ENCODE measurements around the gene SVIL. TPM values are rescaled to one million over a fixed set of nuclear protein-coding genes. Genes with fewer than 3 reads are reported as not detected.

The SVIL gene
- total RNA-seq, 1 experiment from 2014 or later, result 15.3 TPM

DNA sequence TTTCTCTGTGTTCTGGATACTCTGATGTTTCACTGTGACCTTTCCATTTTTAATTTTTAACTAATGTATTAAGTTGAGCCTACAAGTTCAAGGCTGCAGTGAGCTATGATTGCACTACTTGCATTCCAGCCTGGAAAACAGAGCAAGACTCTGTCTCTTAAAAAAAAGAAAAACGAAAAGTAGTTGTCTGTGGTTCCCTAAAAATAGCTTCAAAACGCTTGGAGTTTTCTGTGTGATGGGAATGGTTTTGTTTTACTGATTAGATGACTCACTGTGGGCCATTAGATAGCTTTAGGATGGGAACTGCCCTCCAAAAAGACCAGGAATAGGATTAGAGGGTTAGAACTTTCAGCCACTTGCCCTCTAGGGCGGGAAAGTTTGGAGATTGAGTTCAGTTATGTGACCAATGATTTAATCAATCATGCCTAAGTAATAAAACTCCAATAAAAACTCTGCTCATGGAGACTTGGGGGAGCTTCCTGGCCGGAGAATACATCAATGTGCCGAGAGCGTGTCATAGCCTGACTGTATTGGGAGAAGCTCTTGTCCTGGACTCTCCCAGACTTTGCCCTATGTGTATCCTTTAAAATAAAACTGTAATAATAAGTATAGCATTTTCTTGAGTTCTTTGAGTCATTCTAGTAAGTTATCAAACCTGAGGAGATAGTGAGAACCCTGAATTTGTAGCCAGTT lies 198.8 kb downstream of the SVIL start:
- no peak overlapping the region for H3K9ac ChIP-seq (ENCODE audit: extremely low read depth, insufficient read length, low read length)

More for the DNA sequence above, 198.8 kb downstream of the SVIL start:
- Histone ChIP-seq H2BK120ac (ENCODE audit: low read depth, low read length, poor library complexity, severe bottlenecking) (no peak overlapping the region), H3K79me1 (ENCODE audit: insufficient read depth, low read depth, low read length, poor library complexity, severe bottlenecking) (no peaks in the 10 kb centered on the region), H2AFZ (ENCODE audit: low read length) (no peak overlapping the region), H3K27me3 (ENCODE audit: insufficient read depth, low read length) (no peaks in the 10 kb centered on the region), H2AK5ac (ENCODE audit: insufficient read length, low read length) (no peak overlapping the region), H3K4me2 (ENCODE audit: insufficient read depth, insufficient read length, low read length) (no peak overlapping the region), H3K56ac (ENCODE audit: insufficient read length, low read depth, low read length) (no peak overlapping the region), H4K5ac (ENCODE audit: insufficient read length, low read depth, low read length) (no peak overlapping the region), H3K14ac (ENCODE audit: insufficient read depth, low read length) (no peak overlapping the region), H2BK12ac (ENCODE audit: insufficient read length, low read depth, low read length) (no peak overlapping the region), H2BK15ac (ENCODE audit: low read depth, low read length) (no peak overlapping the region), H3K23ac (ENCODE audit: insufficient read length, low read depth, low read length) (no peak overlapping the region), H2BK20ac (ENCODE audit: low read depth, low read length, poor library complexity, severe bottlenecking) (no peak overlapping the region), H3K27ac (ENCODE audit: insufficient read length, low read depth, low read length) (no peak overlapping the region), H3K9me3 (ENCODE audit: control insufficient read depth, low read depth, low read length) (peaks cover 8% of the 10 kb centered on the region), H3T11ph (ENCODE audit: low read length) (no peak overlapping the region), H3K18ac (ENCODE audit: insufficient read length, low read depth, low read length) (no peak overlapping the region), H4K8ac (replicated peaks; ENCODE audit: insufficient read length, low read depth, low read length) (no peak overlapping the region), H3K4me1 (ENCODE audit: insufficient read depth, low read length) (no peaks in the 10 kb centered on the region), H2BK5ac (ENCODE audit: insufficient read length, low read length) (no peak overlapping the region), H4K20me1 (ENCODE audit: control insufficient read depth, insufficient read depth, insufficient read length) (no peaks in the 10 kb centered on the region), H3K79me2 (ENCODE audit: insufficient read depth, low read length) (no peaks in the 10 kb centered on the region), H3K23me2 (ENCODE audit: insufficient read length, low read depth, low read length, poor library complexity, severe bottlenecking) (no peaks in the 10 kb centered on the region), H3K4ac (ENCODE audit: low read depth, low read length) (no peak overlapping the region), H4K91ac (ENCODE audit: insufficient read length, low read depth, low read length) (no peak overlapping the region)
- peaks cover 3 to 33% of the 10 kb centered on the region in 2 experiments; a peak in 3 of 4 replicates for H3K4me1 Mint-ChIP-seq
- no CpG with 5 or more reads among the region's 6 CpGs for WGBS (ENCODE audit: extremely low coverage, insufficient read length, low lambda C conversion rate)
- no peak overlapping the region; a peak in 1 of 7 replicates for H3K27ac Mint-ChIP-seq
- TF ChIP-seq, protein P1, sequence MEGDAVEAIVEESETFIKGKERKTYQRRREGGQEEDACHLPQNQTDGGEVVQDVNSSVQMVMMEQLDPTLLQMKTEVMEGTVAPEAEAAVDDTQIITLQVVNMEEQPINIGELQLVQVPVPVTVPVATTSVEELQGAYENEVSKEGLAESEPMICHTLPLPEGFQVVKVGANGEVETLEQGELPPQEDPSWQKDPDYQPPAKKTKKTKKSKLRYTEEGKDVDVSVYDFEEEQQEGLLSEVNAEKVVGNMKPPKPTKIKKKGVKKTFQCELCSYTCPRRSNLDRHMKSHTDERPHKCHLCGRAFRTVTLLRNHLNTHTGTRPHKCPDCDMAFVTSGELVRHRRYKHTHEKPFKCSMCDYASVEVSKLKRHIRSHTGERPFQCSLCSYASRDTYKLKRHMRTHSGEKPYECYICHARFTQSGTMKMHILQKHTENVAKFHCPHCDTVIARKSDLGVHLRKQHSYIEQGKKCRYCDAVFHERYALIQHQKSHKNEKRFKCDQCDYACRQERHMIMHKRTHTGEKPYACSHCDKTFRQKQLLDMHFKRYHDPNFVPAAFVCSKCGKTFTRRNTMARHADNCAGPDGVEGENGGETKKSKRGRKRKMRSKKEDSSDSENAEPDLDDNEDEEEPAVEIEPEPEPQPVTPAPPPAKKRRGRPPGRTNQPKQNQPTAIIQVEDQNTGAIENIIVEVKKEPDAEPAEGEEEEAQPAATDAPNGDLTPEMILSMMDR (conservative IDR thresholded peaks at IDR 0.05), result no peak
- no peak overlapping the region for H3K4me3 Mint-ChIP-seq
- H3K36me3 Mint-ChIP-seq (ENCODE audit: insufficient read depth in 1 of 3, low read depth in 3 of 3), result peaks cover 4 to 25% (median 4%) of the 10 kb centered on the region in 3 experiments; a peak in 6 of 7 replicates
- no peaks in the 10 kb centered on the region for H3K27me3 Mint-ChIP-seq (ENCODE audit: low read depth)
- DNase-seq, result no peak
- H3K9me3 Mint-ChIP-seq, result peaks cover 19 to 29% of the 10 kb centered on the region in 2 experiments
